Stimulated activated CD8-positive, alpha-beta memory T cell treated with anti-CD3 and anti-CD28 coated beads, Interleukin-12 subunit alpha, Interleukin-12 subunit beta, amount 100 ng/mL, for 4 hours (primary cell): ENCODE data around the gene BCL2L14.

Source experiments
- DNase-seq: peaks from one replicate; pipeline ENCODE4 v3.0.0-alpha.2; 2020; ENCODE audit warnings: low read depth

Gene BCL2L14

GRCh38 chr12:12056951-12057350 is 13.8 kb upstream of the BCL2L14 start:
- no peak for DNase-seq

GRCh38 chr12:12064596-12064995 is 6.1 kb upstream of the BCL2L14 start:
- no peak for DNase-seq

GRCh38 chr12:12068751-12069150 is 2.0 kb upstream of the BCL2L14 start:
- no peak for DNase-seq

- no peak for DNase-seq
Observed at GRCh38 chr12:12069821-12070548, 754 bp upstream of the BCL2L14 start.

- no peak for DNase-seq
Observed at GRCh38 chr12:12072064-12072760, 1.5 kb downstream of the BCL2L14 start.

GRCh38 chr12:12079291-12079690 is 8.6 kb downstream of the BCL2L14 start:
- DNase-seq = no peak

GRCh38 chr12:12081836-12082497 is 11.2 kb downstream of the BCL2L14 start:
- DNase-seq = no peak

- DNase-seq = no peak
Observed at GRCh38 chr12:12083688-12084087, 12.9 kb downstream of the BCL2L14 start.

- no peak for DNase-seq
Observed at GRCh38 chr12:12086362-12086761, 15.6 kb downstream of the BCL2L14 start.

- DNase-seq = no peak
Observed at GRCh38 chr12:12086973-12087692, 16.4 kb downstream of the BCL2L14 start.

- DNase-seq = no peak
Observed at GRCh38 chr12:12087693-12088034, 16.9 kb downstream of the BCL2L14 start.

- DNase-seq = no peak
Observed at GRCh38 chr12:12088147-12088546, 17.4 kb downstream of the BCL2L14 start.

GRCh38 chr12:12088761-12089160 is 18.0 kb downstream of the BCL2L14 start:
- DNase-seq = no peak

GRCh38 chr12:12091071-12091470 is 20.3 kb downstream of the BCL2L14 start:
- no peak for DNase-seq

- no peak for DNase-seq
Observed at GRCh38 chr12:12091977-12092663, 21.4 kb downstream of the BCL2L14 start.

GRCh38 chr12:12094481-12094880 is 23.7 kb downstream of the BCL2L14 start:
- DNase-seq = no peak

- DNase-seq = no peak
Observed at GRCh38 chr12:12095021-12095420, 24.3 kb downstream of the BCL2L14 start.

GRCh38 chr12:12097891-12098690 is 27.4 kb downstream of the BCL2L14 start:
- no peak for DNase-seq

GRCh38 chr12:12098691-12099015 is 27.9 kb downstream of the BCL2L14 start:
- no peak for DNase-seq

- DNase-seq = no peak
Observed at GRCh38 chr12:12099102-12099501, 28.4 kb downstream of the BCL2L14 start.

- no peak for DNase-seq
Observed at GRCh38 chr12:12107678-12108077, 36.9 kb downstream of the BCL2L14 start.
